Large intestine (tissue), 3 donors: ENCODE data around the gene SCCPDH. TPM values are rescaled to one million over a fixed set of nuclear protein-coding genes. Genes with fewer than 3 reads are reported as not detected.
A peak's percentile ranks its signal among the peaks of the same experiment; 100 is the strongest.
"Not testable (repeated sequence)": the region's sequence is repeated elsewhere in the genome, so short reads cannot be mapped to it uniquely, and the experiment has no call there.

Source experiments
- DNase-seq, 2 donors: peaks; one replicate each; pipeline versions ENCODE4 v3.0.0 to v3.0.0-alpha.2; 2013
- H3K27ac ChIP-seq: one replicate; pipeline ENCODE4 v1.5.1; 2013; ENCODE audit warnings: low read length
- H3K27me3 ChIP-seq: 2 replicates; pipeline ENCODE4 v1.6.1; 2013; ENCODE audit warnings: low read length; ENCODE audit not compliant: control insufficient read depth, insufficient read depth
- H3K36me3 ChIP-seq: 2 replicates; pipeline ENCODE4 v1.6.1; 2013; ENCODE audit warnings: low read length; ENCODE audit not compliant: control insufficient read depth, insufficient read depth
- H3K4me1 ChIP-seq: one replicate; pipeline ENCODE4 v1.6.1; 2013; ENCODE audit warnings: low read length; ENCODE audit not compliant: control insufficient read depth, insufficient read depth
- H3K4me3 ChIP-seq: one replicate; pipeline ENCODE4 v1.5.1; 2013; ENCODE audit warnings: low read length
- H3K9me3 ChIP-seq: one replicate; pipeline ENCODE4 v1.6.1; 2013; ENCODE audit warnings: mild to moderate bottlenecking, low read depth, low read length, moderate library complexity; ENCODE audit not compliant: control insufficient read depth
- WGBS: methylation state at CpG from one replicate; pipeline ENCODE4 v1.1.5; 2013; ENCODE audit warnings: low lambda C conversion rate; ENCODE audit not compliant: insufficient coverage; 5-methylcytosine and 5-hydroxymethylcytosine counted together
- polyA plus RNA-seq: library from polyadenylated mRNA; unstranded; fragments of 120-200 nt; gene quantifications from one replicate; pipeline ENCODE4 v1.2.1, GENCODE V29; 2013

SCCPDH gene
- polyA plus RNA-seq, 1 donor, result 44.3 TPM

DNA sequence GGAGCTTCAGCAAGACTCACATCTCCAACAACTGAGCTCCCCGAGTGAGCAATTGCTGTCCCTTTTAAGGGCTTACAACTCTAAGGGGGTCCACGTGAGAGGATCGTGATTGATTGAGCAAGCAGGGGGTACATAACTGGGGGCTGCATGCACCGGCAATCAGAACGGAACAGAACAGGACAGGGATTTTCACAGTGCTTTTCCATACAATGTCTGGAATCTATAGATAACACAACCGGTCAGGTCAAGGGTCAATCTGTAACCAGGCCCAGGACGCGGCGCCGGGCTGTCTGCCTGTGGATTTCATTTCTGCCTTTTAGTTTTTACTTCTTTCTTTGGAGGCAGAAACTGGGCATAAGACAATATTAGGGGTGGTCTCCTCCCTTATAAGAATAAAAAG is 21.9 kb downstream of the SCCPDH start:
- H3K4me3 ChIP-seq, H3K9me3 ChIP-seq, DNase-seq, H3K27ac ChIP-seq, H3K4me1 ChIP-seq, H3K27me3 ChIP-seq: not testable (repeated sequence)
- peaks cover 37% of the 10 kb centered on the region for H3K36me3 ChIP-seq
- no CpG with 5 or more reads among the region's 10 CpGs for WGBS

DNA sequence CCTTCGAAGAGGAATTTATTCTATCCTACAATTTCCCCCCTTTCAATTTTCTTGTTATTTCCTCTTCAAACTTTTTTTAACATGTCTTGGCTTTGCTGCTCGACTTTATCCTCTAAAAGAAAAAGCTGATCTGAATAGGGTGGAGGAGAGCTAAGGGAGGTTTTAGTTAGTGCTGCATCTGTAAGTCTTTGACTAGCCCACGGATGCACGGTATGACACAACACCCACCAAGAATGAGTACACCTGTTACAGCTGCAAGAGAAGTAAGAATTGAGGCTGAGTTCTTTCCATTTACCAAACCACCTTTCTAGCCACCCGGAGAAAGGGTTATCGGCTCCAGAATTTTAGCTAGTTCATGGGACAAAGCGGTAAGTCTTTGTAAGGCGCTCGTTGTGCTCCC is 23.8 kb downstream of the SCCPDH start:
- DNase-seq, result no peak
- H3K36me3 ChIP-seq, result peaks cover 25% of the 10 kb centered on the region
- no peak overlapping the region for H3K4me3 ChIP-seq
- H3K27me3 ChIP-seq, result no peaks in the 10 kb centered on the region
- WGBS, result 80% methylated on average over 1 of the region's 9 CpGs
- no peak overlapping the region for H3K27ac ChIP-seq
- peaks cover 7% of the 10 kb centered on the region for H3K4me1 ChIP-seq
- H3K9me3 ChIP-seq, result no peaks in the 10 kb centered on the region

DNA sequence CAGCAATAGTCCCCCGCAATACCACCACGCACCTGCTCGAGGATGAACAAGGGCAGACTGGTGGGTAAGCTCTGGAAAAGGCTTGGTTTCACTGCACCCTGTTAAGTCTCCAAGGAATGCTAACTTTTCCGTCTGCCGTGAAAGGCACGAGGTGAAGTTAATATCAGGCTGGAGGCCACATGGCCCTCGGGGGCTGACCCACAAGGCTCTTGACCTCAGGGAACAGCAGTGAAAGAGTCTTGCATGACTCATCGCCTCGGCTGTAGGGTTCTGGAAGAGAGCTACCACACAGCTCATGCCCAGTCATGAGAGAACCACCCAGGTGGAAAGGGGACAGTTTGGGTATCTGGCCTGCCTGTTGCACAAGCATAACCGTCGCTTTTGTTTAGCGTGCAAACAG is 24.7 kb downstream of the SCCPDH start:
- Histone ChIP-seq H3K4me3 (no peak overlapping the region), H3K27me3 (no peaks in the 10 kb centered on the region), H3K4me1 (peaks cover 7% of the 10 kb centered on the region), H3K27ac (no peak overlapping the region), H3K36me3 (peaks cover 23% of the 10 kb centered on the region), H3K9me3 (no peaks in the 10 kb centered on the region)
- no CpG with 5 or more reads among the region's 12 CpGs for WGBS
- DNase-seq, result peak in 1 of 2 donors; percentile 18

DNA sequence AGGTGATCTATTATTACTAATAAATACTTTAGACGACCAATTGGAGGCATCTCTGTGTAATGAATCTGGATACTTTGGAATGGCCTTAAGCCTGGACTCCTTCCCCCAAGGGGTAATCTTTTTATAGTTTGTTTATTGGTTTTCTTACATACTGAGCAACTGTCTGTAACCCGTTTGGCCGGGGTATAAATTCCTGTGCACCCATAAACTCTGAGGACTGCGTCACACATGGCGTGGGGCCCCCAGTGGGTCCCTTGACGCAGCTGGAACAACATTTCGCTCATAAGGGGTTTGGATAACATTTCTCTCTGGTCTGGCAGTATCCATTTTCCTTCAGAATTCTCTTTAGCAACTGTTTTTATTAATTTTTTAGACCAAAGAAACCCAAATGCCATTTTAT is 26.5 kb downstream of the SCCPDH start:
- peak; percentile 55 to 86 for DNase-seq
- no peaks in the 10 kb centered on the region for H3K27me3 ChIP-seq
- no peaks in the 10 kb centered on the region for H3K9me3 ChIP-seq
- H3K27ac ChIP-seq, result no peak overlapping the region
- H3K4me3 ChIP-seq, result no peak overlapping the region
- H3K36me3 ChIP-seq, result peaks cover 16% of the 10 kb centered on the region
- H3K4me1 ChIP-seq, result peaks cover 7% of the 10 kb centered on the region
- WGBS, result 50% methylated on average over 5 of the region's 7 CpGs

DNA sequence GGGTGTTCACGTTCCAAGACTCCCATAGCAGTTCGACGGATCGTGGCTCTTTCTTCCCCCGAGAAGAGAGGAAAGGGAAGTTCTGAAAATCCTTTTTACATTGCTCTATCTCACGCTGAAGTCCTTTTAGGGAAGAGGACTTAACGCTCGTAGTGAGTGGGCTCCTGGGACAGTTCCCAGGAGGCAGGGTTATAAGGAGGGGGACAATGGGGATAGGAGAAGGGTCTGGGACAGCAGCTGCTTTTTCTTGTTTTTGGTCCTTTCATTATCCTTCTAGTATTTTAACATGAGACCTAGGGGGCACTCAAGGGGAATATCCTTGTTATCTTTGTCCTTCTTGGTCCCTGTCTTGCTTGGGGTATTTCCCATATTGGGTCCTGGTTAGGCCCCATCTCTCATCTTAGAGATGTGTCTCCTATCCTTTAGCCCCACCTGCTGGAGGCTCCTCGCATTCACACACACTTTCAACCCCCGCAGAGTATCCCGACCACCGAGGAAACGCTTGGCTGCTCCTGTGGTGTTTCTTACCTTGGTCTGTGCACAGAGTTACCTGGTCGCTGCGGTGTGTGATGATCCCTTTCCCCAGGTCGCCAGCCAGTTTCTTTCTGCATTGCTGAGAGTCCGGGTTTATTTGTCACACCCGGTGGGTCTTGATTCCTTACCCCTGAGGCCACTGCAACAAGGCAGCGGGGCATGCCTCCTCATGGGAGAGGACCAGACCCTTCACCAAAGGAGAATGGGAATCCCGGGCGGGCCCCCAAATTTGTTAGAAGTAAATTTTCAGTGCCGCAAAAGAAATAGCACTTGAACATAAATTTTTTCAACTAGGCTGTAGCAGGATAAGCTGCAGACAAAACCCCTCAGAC is 29.7 kb downstream of the SCCPDH start:
- DNase-seq, result peak; percentile 25 to 40
- H3K4me3 ChIP-seq, result no peak overlapping the region
- no peak overlapping the region for H3K27ac ChIP-seq
- H3K36me3 ChIP-seq, result peaks cover 3% of the 10 kb centered on the region
- no peaks in the 10 kb centered on the region for H3K9me3 ChIP-seq
- no CpG with 5 or more reads among the region's 22 CpGs for WGBS
- H3K27me3 ChIP-seq, result no peaks in the 10 kb centered on the region
- H3K4me1 ChIP-seq, result peaks cover 7% of the 10 kb centered on the region

DNA sequence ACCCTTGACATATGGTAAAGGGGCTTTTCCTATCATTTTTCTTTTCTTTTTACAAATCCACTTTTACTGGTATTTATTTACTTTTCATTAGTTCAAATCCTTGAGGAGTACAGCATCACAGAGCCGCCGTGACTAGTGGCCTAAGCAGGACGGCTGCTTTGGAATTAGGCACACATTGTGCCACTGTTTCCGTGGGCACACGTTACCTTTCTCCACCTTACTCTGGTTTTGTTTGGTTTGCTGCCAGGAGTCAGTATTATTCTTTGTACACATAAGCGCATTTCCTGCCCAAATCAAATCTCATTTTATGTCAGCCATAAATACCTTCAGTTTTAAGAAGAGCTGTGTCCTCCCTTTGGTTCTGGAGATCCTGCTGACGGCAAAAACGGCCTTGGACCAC is 31.2 kb downstream of the SCCPDH start:
- no peaks in the 10 kb centered on the region for H3K9me3 ChIP-seq
- H3K4me1 ChIP-seq, result peaks cover under 1% of the 10 kb centered on the region
- H3K27me3 ChIP-seq, result no peaks in the 10 kb centered on the region
- no CpG with 5 or more reads among the region's 8 CpGs for WGBS
- no peak for DNase-seq
- no peak overlapping the region for H3K27ac ChIP-seq
- no peak overlapping the region for H3K4me3 ChIP-seq
- peaks cover 14% of the 10 kb centered on the region for H3K36me3 ChIP-seq

DNA sequence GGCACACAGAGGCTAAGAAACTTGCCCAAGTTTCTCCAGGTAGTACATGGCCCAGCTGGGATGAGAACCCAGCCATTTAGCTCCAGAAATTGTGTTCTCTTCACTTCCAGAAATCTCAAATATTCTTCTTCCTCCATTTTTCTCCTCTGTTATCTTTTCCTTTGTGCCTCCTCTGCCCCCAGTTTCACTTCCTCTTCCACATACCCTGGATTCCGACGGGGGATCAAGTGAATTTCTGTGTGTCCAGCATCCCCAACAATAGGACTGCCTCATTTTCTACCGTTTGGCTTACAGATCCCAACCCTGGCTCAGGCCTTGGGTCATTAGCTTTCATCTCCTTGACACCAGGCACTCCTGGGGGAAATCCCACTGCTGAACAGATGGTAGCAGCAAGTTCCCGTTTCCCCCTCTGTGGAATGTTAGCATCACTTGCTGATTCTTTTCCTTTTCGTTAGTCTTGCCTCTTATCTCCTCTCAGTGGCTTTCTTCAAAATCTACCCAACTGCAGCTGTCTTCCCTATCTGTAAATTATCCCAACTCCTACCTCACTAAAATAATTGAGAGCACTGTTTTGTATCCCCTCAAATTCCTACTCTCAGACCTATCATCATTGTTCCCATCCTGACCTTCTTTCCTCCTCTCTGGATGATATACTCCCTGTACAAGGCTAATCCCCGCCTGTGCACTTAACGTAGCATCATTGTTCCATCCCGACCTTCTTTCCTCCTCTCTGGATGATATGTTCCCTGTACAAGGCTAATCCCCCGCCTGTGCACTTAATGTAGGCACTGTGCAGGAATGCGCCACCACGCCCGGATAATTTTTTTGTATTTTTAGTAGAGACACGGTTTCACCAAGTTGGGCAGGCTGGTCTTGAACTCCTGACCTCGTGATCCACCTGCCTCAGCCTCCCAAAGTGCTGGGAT is 36.5 kb downstream of the SCCPDH start:
- H3K9me3 ChIP-seq, result no peaks in the 10 kb centered on the region
- WGBS, result 80% methylated on average over 6 of the region's 14 CpGs
- no peak for DNase-seq
- peaks cover 40% of the 10 kb centered on the region for H3K36me3 ChIP-seq
- no peak overlapping the region for H3K4me3 ChIP-seq
- no peaks in the 10 kb centered on the region for H3K4me1 ChIP-seq
- H3K27me3 ChIP-seq, result no peaks in the 10 kb centered on the region
- no peak overlapping the region for H3K27ac ChIP-seq

DNA sequence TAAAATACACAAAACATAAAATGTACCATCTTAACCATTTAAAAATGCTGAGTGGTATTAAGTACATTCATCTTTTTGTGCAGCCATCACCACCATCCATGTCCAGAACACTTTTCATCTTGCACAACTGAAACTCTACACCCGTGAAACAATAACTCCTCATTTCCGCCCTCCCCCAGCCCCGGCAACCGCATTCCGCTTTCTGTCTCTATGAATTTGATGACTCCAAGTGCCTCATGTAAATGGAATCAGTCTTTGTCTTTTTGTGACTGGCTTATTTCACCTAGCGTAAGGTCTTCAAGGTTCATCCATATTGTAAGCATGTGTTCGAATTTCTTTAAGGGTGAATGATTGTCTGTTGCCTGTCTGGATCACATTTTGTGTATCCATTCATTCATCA is 37.2 kb downstream of the SCCPDH start:
- no CpG with 5 or more reads among the region's 7 CpGs for WGBS
- Histone ChIP-seq H3K9me3 (no peaks in the 10 kb centered on the region), H3K36me3 (peaks cover 43% of the 10 kb centered on the region), H3K27ac (no peak overlapping the region), H3K4me1 (no peaks in the 10 kb centered on the region), H3K27me3 (no peaks in the 10 kb centered on the region), H3K4me3 (no peak overlapping the region)
- no peak for DNase-seq

DNA sequence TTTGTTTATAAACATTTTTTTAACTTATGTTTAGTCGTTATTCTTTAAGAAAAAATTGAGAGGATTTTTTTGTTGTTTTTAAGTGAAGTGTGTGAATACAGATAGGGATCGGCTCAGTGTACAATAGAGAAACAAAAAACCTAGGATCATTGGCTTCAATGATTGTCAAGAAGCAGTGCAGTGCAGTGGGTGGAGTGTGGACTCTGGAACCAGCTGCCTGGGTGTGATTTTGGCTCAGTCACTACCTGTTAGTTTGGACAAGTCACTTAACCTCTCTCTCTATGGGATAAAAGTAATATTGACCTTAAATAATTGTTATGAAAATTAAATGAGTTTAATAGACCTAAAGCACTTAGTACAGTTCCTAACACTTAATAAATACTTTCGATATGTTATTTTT is 41.3 kb downstream of the SCCPDH start:
- Histone ChIP-seq H3K4me1 (no peaks in the 10 kb centered on the region), H3K27me3 (no peaks in the 10 kb centered on the region), H3K27ac (no peak overlapping the region), H3K36me3 (peaks cover 52% of the 10 kb centered on the region), H3K9me3 (no peaks in the 10 kb centered on the region), H3K4me3 (no peak overlapping the region)
- 71% methylated on average over 1 of the region's 3 CpGs for WGBS
- no peak for DNase-seq

DNA sequence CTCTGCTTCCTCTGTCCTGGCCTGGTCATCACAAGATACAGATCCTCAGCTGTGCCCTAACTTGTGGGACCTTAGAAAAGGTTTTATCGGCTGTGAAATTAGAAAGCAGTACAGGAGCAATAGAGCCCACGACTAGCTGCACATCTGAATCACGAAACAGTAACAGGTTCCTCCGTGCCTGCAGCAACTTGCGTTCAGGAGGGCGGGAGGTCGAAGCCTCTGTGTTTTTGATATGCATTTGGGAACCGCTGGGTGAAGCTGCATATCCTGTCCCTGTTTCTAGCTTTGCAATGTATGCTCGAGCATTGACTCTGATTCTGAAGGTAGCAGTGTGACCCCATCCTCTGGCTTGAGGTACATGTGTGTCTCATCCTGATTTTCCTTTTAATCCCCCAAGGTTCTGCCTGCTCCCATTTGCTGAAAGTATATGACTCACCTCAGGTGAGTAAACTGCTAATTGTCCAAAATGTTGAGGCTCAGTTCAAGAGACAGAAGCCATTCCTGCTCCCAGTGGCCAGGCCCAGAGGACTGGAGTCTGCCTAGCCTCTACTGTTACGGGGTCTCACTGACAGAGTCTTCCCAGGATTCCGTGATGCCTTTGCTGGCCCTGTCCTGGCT is 44.3 kb downstream of the SCCPDH start:
- no CpG with 5 or more reads among the region's 11 CpGs for WGBS
- no peak for DNase-seq
- no peak overlapping the region for H3K27ac ChIP-seq
- H3K27me3 ChIP-seq, result no peaks in the 10 kb centered on the region
- H3K36me3 ChIP-seq, result peaks cover 44% of the 10 kb centered on the region
- no peaks in the 10 kb centered on the region for H3K9me3 ChIP-seq
- no peak overlapping the region for H3K4me3 ChIP-seq
- no peaks in the 10 kb centered on the region for H3K4me1 ChIP-seq
